Testis (tissue), 3 donors: ENCODE results near the gene QSOX1. TPM values are rescaled to one million over a fixed set of nuclear protein-coding genes. Genes with fewer than 3 reads are reported as not detected.

ENCODE experiments used
- DNase-seq: peaks from one replicate; pipeline ENCODE4 v3.0.0-alpha.2; 2019
- H3K27ac ChIP-seq, 2 donors: fragments of 200-600 bp; sonication (generic); one replicate each; pipeline ENCODE4 v1.5.1; 2019
- H3K27me3 ChIP-seq: fragments of 200-600 bp; sonication (generic); one replicate; pipeline ENCODE4 v1.5.1; 2019
- H3K36me3 ChIP-seq: fragments of 200-600 bp; sonication (generic); one replicate; pipeline ENCODE4 v1.5.1; 2017; ENCODE audit warnings: low read depth; ENCODE audit errors: missing control alignments
- H3K4me1 ChIP-seq: fragments of 200-600 bp; sonication (generic); one replicate; pipeline ENCODE4 v1.5.1; 2019
- H3K4me3 ChIP-seq, 2 donors: fragments of 200-600 bp; sonication (generic); one replicate each; pipeline ENCODE4 v1.5.1; 2017 to 2019
- H3K9me3 ChIP-seq: fragments of 200-600 bp; sonication (generic); one replicate; pipeline ENCODE4 v1.5.1; 2017
- POLR2A ChIP-seq: fragments of 450-650 bp; IDR thresholded peaks from one replicate; pipeline ENCODE4 v1.6.1; 2017; ENCODE audit warnings: antibody characterized with exemption, mild to moderate bottlenecking, moderate library complexity
- WGBS, 2 donors: methylation state at CpG; one replicate each; pipeline ENCODE4 v1.1.5; 2018; 5-methylcytosine and 5-hydroxymethylcytosine counted together
- intact Hi-C: fragments of 100-400 bp; cut with DNase I; formaldehyde crosslinking; loops from one replicate; pipeline ENCODE4 v1.15.1; 2023; ENCODE audit warnings: low total_unique reads
- polyA plus RNA-seq: library from polyadenylated mRNA; stranded (reverse); fragments of 350-450 nt; fragmentation: Illumina TruSeq; extraction: RNeasy Lipid Tissue Mini Kit (QIAGEN cat#74804); gene quantifications from one replicate; pipeline ENCODE4 v1.2.3, GENCODE V29; 2014; ENCODE audit warnings: low read depth, low replicate concordance; ENCODE audit not compliant: insufficient read depth
- total RNA-seq, 2 donors: library from RNA; depleted of rRNA; stranded (reverse); fragments of >200 nt; gene quantifications; one replicate each; pipeline ENCODE4 v1.2.3, GENCODE V29; 2016
- TF ChIP-seq, protein P1 (sequence below), 3 experiments: fragments of 450-650 bp in 2 of 3; fragments of 200-600 bp in 1 of 3; sonication (generic) in 1 of 3; IDR thresholded peaks; one replicate each; pipeline ENCODE4 v1.5.1; 2016 to 2019; ENCODE audit warnings: antibody characterized with exemption in 3 of 3, mild to moderate bottlenecking in 2 of 3, moderate library complexity in 1 of 3

QSOX1 gene
- total and polyA plus RNA-seq, 3 donors from 2014 or later = 285 to 691 (median 566) TPM

DNA sequence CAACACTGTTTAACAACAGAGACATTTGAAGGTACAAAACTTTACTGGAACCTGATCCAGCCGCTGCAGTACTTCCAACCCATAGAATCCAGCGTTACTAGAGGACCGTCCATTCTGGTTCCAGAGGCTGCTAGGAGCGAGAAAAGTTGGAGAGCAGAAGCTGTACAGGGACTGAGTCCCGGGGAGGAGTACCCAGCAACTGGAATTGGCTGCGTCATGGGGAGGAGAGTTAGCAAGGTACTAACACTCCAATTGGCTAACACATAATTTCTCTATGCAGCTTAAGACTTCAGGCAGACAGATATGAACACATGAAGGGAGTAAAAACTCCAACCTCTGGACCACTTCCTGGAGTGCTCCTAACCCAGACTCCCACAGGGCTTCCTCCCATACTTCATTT lies 2.1 kb upstream of the QSOX1 start:
- Histone ChIP-seq H3K36me3 (no peaks in the 10 kb centered on the region), H3K4me1 (peaks cover 25% of the 10 kb centered on the region), H3K9me3 (no peaks in the 10 kb centered on the region), H3K4me3 (no peak overlapping the region), H3K27me3 (no peaks in the 10 kb centered on the region), H3K27ac (peak overlapping the region in 1 of 2 donors; percentile 59)
- 46 to 58% methylated on average over 6 of the region's 6 CpGs for WGBS, 2 donors
- TF ChIP-seq, protein P1, sequence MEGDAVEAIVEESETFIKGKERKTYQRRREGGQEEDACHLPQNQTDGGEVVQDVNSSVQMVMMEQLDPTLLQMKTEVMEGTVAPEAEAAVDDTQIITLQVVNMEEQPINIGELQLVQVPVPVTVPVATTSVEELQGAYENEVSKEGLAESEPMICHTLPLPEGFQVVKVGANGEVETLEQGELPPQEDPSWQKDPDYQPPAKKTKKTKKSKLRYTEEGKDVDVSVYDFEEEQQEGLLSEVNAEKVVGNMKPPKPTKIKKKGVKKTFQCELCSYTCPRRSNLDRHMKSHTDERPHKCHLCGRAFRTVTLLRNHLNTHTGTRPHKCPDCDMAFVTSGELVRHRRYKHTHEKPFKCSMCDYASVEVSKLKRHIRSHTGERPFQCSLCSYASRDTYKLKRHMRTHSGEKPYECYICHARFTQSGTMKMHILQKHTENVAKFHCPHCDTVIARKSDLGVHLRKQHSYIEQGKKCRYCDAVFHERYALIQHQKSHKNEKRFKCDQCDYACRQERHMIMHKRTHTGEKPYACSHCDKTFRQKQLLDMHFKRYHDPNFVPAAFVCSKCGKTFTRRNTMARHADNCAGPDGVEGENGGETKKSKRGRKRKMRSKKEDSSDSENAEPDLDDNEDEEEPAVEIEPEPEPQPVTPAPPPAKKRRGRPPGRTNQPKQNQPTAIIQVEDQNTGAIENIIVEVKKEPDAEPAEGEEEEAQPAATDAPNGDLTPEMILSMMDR (IDR thresholded peaks at IDR 0.05) = no peak
- TF ChIP-seq POLR2A = no peak
- intact Hi-C loops = no loop called here
- no peak for DNase-seq

DNA sequence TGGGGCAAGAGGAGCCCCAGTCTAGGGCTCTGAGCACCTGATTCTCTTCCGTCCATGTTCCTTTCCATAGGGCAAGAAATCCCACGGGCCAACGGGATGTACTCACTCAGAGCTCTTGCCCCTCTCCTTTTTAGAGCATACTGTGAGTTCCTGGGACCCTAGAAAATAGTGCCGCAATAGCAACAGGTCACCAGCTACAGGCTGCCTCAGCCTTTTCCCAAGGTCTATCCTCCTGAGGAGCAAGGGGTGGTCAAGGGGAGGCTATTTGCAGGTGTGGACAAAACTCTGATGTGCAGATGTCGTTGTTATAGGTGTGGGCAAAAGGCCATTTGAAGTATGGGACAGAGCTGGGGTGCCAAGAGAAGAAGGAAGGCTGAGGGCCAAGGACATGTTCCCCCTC lies 1.6 kb upstream of the QSOX1 start:
- Histone ChIP-seq H3K36me3 (no peaks in the 10 kb centered on the region), H3K4me3 (no peak overlapping the region), H3K9me3 (no peaks in the 10 kb centered on the region), H3K27me3 (no peaks in the 10 kb centered on the region), H3K27ac (peak overlapping the region in 1 of 2 donors; percentile 97), H3K4me1 (peaks cover 28% of the 10 kb centered on the region)
- no peak for DNase-seq
- intact Hi-C loops = no loop called here
- WGBS, 2 donors = 57 to 73% methylated on average over 5 of the region's 5 CpGs
- TF ChIP-seq, protein P1 (IDR thresholded peaks at IDR 0.05) = no peak
- no peak for TF ChIP-seq POLR2A

DNA sequence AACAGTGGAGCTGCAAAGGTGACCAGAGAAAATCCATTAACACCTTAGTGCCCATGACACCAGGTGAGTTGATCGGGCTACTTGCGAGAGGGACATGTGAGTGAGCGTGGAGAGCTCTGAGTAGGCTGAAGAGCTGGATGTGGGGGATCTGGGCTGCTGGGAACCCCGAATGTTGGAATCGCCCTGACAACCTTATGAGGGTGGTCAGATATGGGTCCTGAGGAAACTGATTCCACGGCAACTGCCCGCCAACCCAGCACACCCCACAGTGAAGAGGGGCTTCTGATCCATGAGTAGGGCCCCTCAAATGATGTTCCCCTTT lies 705 bp upstream of the QSOX1 start:
- Histone ChIP-seq H3K4me3 (peak overlapping the region; percentile 96 to 99), H3K36me3 (no peaks in the 10 kb centered on the region), H3K27me3 (no peaks in the 10 kb centered on the region), H3K4me1 (peaks cover 34% of the 10 kb centered on the region), H3K9me3 (no peaks in the 10 kb centered on the region), H3K27ac (peak overlapping the region; percentile 91 to 97)
- intact Hi-C loops = no loop called here
- no peak for TF ChIP-seq POLR2A
- TF ChIP-seq, protein P1 (IDR thresholded peaks at IDR 0.05) = no peak
- WGBS, 2 donors = 3 to 5% methylated on average over 7 of the region's 7 CpGs
- no peak for DNase-seq

DNA sequence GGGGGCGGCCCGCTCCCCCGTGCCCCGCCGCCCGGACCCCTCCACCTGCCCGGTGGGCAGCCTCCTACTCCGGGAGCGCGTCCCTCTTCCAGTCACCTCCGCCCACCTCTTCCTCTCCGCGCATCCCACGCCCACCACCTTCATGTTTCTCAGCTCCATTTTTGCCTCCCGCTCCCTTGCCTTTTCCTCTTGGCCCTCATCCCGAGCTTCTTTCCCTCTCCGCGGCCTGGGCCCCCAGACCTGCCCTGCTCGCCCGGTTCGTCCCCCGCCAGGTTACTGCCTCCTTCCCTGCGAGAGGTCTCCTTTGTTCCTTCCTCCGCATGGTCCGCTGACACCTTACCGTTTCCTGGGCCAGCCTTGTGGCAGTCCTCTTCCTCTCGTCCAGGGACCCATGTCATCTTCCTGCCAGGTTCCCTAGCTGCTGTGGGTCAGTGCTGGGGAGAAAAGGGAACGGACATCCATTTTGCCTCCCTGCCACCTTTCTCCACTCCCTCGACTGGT lies 563 bp downstream of the QSOX1 start:
- no peaks in the 10 kb centered on the region for H3K9me3 ChIP-seq
- H3K27me3 ChIP-seq = no peaks in the 10 kb centered on the region
- intact Hi-C loops = no loop called here
- 0 to 1% methylated on average over 27 to 28 of the region's 29 CpGs for WGBS, 2 donors
- H3K4me1 ChIP-seq = peaks cover 34% of the 10 kb centered on the region
- peak; percentile 33 for DNase-seq
- TF ChIP-seq POLR2A = no peak
- TF ChIP-seq, protein P1 (IDR thresholded peaks at IDR 0.05) = no peak
- peak overlapping the region; percentile 96 to 99 for H3K4me3 ChIP-seq
- no peaks in the 10 kb centered on the region for H3K36me3 ChIP-seq
- peak overlapping the region; percentile 81 to 97 for H3K27ac ChIP-seq

DNA sequence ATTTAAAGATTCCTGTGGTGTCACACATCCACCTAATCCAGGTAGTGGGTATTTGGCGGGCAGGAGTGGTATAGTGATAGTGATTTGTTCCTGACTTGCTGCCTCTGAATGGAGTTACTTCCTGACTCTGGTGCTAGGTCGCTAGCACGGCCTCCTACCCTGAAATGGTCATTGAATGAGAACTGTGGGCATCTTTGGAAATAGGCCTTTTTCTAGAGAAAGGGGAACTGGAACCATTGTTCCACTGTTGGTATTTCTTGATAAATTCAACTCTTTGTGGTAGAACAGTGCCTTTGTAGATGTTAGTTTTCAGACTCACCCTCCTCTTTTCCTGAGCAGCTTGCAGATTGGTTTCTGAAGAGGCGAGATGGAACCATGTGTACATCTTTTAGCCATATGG lies 1.5 kb downstream of the QSOX1 start:
- Histone ChIP-seq H3K4me3 (peak overlapping the region; percentile 96 to 99), H3K4me1 (peaks cover 34% of the 10 kb centered on the region), H3K36me3 (no peaks in the 10 kb centered on the region), H3K27me3 (no peaks in the 10 kb centered on the region), H3K9me3 (no peaks in the 10 kb centered on the region), H3K27ac (peak overlapping the region in 1 of 2 donors; percentile 97)
- TF ChIP-seq POLR2A = no peak
- TF ChIP-seq, protein P1 (IDR thresholded peaks at IDR 0.05) = no peak
- intact Hi-C loops = no loop called here
- no peak for DNase-seq
- WGBS, 2 donors = 61 to 67% methylated on average over 4 of the region's 4 CpGs
